Right lobe of liver (tissue), 6 donors: ENCODE measurements around the gene BRD3OS. TPM values are rescaled to one million over a fixed set of nuclear protein-coding genes. Genes with fewer than 3 reads are reported as not detected.

ENCODE experiments used
- ATAC-seq, 4 donors: fragments of 200-7000 bp; cut with Tn5 transposase; one replicate each; pipeline ENCODE4 v1.9.1; 2020; ENCODE audit warnings: mild to moderate bottlenecking in 4 of 4, moderate library complexity in 4 of 4
- DNase-seq, 3 donors: peaks; one replicate each; pipeline ENCODE4 v3.0.0-alpha.2; 2020
- H3K27ac ChIP-seq, 3 donors: fragments of 200-600 bp; one replicate each; pipeline ENCODE4 v1.8.0; 2022
- H3K27me3 ChIP-seq, 2 donors: fragments of 200-600 bp; one replicate each; pipeline ENCODE4 v1.8.0; 2022
- H3K36me3 ChIP-seq, 4 donors: fragments of 200-600 bp; sonication (generic) in 1 of 4; one replicate each; pipeline versions ENCODE4 v1.5.1 to v1.8.0; 2017 to 2022; ENCODE audit warnings: control low read depth in 1 of 4
- H3K4me1 ChIP-seq, 4 donors: fragments of 200-600 bp; sonication (generic) in 1 of 4; one replicate each; pipeline versions ENCODE4 v1.5.1 to v1.8.0; 2017 to 2022; ENCODE audit warnings: control low read depth in 1 of 4
- H3K4me3 ChIP-seq, 3 donors: fragments of 200-600 bp; one replicate each; pipeline ENCODE4 v1.8.0; 2022
- H3K9me3 ChIP-seq, 4 donors: fragments of 200-600 bp; sonication (generic) in 1 of 4; one replicate each; pipeline versions ENCODE4 v1.5.1 to v1.8.0; 2017 to 2022; ENCODE audit warnings: control low read depth in 1 of 4
- CTCF ChIP-seq, 4 donors: fragments of 200-600 bp in 3 of 4; fragments of 450-650 bp in 1 of 4; IDR thresholded peaks; one replicate each; pipeline versions ENCODE4 v1.5.1 to v1.8.0; 2016 to 2022; ENCODE audit warnings: antibody characterized with exemption in 4 of 4, mild to moderate bottlenecking in 2 of 4
- POLR2A ChIP-seq: fragments of 450-650 bp; IDR thresholded peaks from one replicate; pipeline ENCODE4 v1.6.1; 2017; ENCODE audit warnings: antibody characterized with exemption, mild to moderate bottlenecking
- WGBS: methylation state at CpG from one replicate; pipeline ENCODE4 v1.1.6; 2018; ENCODE audit warnings: low coverage, low lambda C conversion rate; ENCODE audit not compliant: insufficient coverage; ENCODE audit errors: missing lambda C conversion rate; 5-methylcytosine and 5-hydroxymethylcytosine counted together
- intact Hi-C, 2 donors: fragments of 100-400 bp; cut with DNase I; formaldehyde crosslinking; loops; one replicate each; pipeline versions ENCODE4 v1.11.2 to v1.14.1; 2022
- total RNA-seq, 6 experiments: library from RNA; depleted of rRNA in 2 of 6; stranded (reverse); fragments of >200 nt in 2 of 6; fragmentation: NEBNext Ultra II Directional in 3 of 6; extraction: Animal tissue kit (Norgen Biotek cat#: 25700) in 3 of 6; gene quantifications; one replicate each; pipeline versions ENCODE4 v1.1.0 to v1.2.4, GENCODE V29; 2016 to 2023
- donor health status: DM: no; HTN: yes; CAD: no.
- donor health status: DM: no; HTN: no; CAD: no.
- donor health status: DM: no; HTN: no; CAD: no.
- donor health status: DM: no; HTN: yes; CAD: no.
- donor health status: DM: no; HTN: yes; CAD: no.

BRD3OS gene
- total RNA-seq, 6 experiments from 2014 or later = 3.2 to 8.1 (median 5.9) TPM

DNA sequence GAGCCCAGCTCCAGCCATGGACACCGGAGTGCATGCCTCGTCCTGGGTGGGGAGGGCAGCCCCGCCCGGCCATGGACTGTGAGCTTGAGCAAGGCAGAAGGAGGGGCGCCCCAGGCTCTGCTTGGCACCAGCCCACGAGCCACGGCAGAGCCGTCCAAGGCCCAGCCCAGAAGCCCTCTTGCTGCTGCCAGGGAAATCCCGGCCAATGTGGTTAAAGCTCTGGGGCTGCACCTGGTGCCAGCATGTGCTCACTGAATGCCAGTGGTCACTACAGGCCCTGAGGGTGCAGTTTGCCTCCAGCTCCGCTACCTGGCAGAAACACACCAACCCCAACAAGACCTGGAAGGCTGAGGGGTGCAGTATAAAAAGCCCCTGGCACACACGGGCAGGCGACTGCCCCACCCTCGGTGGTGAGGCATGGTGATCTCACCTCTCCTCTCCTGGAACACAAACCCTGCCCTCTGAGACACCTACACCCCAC, 30.7 kb downstream of the BRD3OS start:
- Histone ChIP-seq H3K27me3 (no peaks in the 10 kb centered on the region), H3K27ac (peak overlapping the region; percentile 51 to 83 (median 82)), H3K4me3 (peak overlapping the region in 1 of 3 donors; percentile 32), H3K36me3 (peaks cover 0 to 17% (median 2%) of the 10 kb centered on the region in 4 donors), H3K4me1 (peaks cover 0 to 50% (median 29%) of the 10 kb centered on the region in 4 donors), H3K9me3 (no peaks in the 10 kb centered on the region)
- TF ChIP-seq CTCF (IDR thresholded peaks at IDR 0.05) = no peak
- TF ChIP-seq POLR2A = peak; percentile 50
- WGBS = 30% methylated on average over 2 of the region's 13 CpGs
- peak; percentile 89 to 97 (median 96) for DNase-seq
- ATAC-seq = peak; percentile 79 to 87 (median 84)
- intact Hi-C loops = no loop called here

- Histone ChIP-seq H3K4me1 (peaks cover 0 to 50% (median 27%) of the 10 kb centered on the region in 4 donors), H3K36me3 (peaks cover 0 to 13% (median 2%) of the 10 kb centered on the region in 4 donors), H3K27ac (peak overlapping the region; percentile 51 to 83 (median 82)), H3K4me3 (no peak overlapping the region), H3K27me3 (no peaks in the 10 kb centered on the region), H3K9me3 (no peaks in the 10 kb centered on the region)
- ATAC-seq = peak in 1 of 4 donors; percentile 0
- no peak for TF ChIP-seq CTCF (IDR thresholded peaks at IDR 0.05)
- TF ChIP-seq POLR2A = no peak
- WGBS = 91% methylated on average over 7 of the region's 23 CpGs
- intact Hi-C loops = no loop called here
- DNase-seq = peak; percentile 22 to 51 (median 50)
Observed at GRCh38 chr9:134056483-134057306, 31.4 kb downstream of the BRD3OS start.

GRCh38 chr9:134057307-134057657, 32.0 kb downstream of the BRD3OS start:
- 81% methylated on average over 4 of the region's 13 CpGs for WGBS
- Histone ChIP-seq H3K27me3 (no peaks in the 10 kb centered on the region), H3K36me3 (peaks cover 0 to 8% (median 2%) of the 10 kb centered on the region in 4 donors), H3K4me1 (peaks cover 0 to 50% (median 27%) of the 10 kb centered on the region in 4 donors), H3K9me3 (no peaks in the 10 kb centered on the region), H3K4me3 (no peak overlapping the region), H3K27ac (peak overlapping the region in 2 of 3 donors; percentile 82 to 83)
- ATAC-seq (no peak), DNase-seq (peak in 2 of 3 donors; percentile 37 to 47)
- no peak for TF ChIP-seq CTCF (IDR thresholded peaks at IDR 0.05)
- no peak for TF ChIP-seq POLR2A
- intact Hi-C loops = no loop called here

GRCh38 chr9:134057751-134058701, 32.7 kb downstream of the BRD3OS start:
- ATAC-seq (peak; percentile 28 to 63 (median 47)), DNase-seq (peak; percentile 68 to 92 (median 83))
- peaks cover 0 to 50% (median 27%) of the 10 kb centered on the region in 4 donors for H3K4me1 ChIP-seq
- H3K27me3 ChIP-seq = no peaks in the 10 kb centered on the region
- H3K36me3 ChIP-seq = peaks cover 0 to 2% (median under 1%) of the 10 kb centered on the region in 4 donors
- 37% methylated on average over 4 of the region's 28 CpGs for WGBS
- TF ChIP-seq CTCF (IDR thresholded peaks at IDR 0.05) (no peak), POLR2A (peak; percentile 16)
- H3K4me3 ChIP-seq = no peak overlapping the region
- no peaks in the 10 kb centered on the region for H3K9me3 ChIP-seq
- intact Hi-C loops = no loop called here
- peak overlapping the region in 2 of 3 donors; percentile 82 to 83 for H3K27ac ChIP-seq
